HG02588 (cell line): ENCODE results near the gene TMPRSS7.
"Not testable (repeated sequence)": the region's sequence is repeated elsewhere in the genome, so short reads cannot be mapped to it uniquely, and the experiment has no call there.

Experiments
- ATAC-seq: cut with Tn5 transposase; IDR thresholded peaks from one replicate; pipeline ENCODE4 v1.9.1; 2021; ENCODE audit warnings: mild to moderate bottlenecking, moderate library complexity; ENCODE audit not compliant: unreplicated experiment

The TMPRSS7 gene

GRCh38 chr3:112053229-112053628 is 18.7 kb downstream of the TMPRSS7 start:
- ATAC-seq, result no peak

- no peak for ATAC-seq
Observed at GRCh38 chr3:112056451-112056929, 22.0 kb downstream of the TMPRSS7 start.

GRCh38 chr3:112059497-112059896 is 25.0 kb downstream of the TMPRSS7 start:
- ATAC-seq, result no peak

GRCh38 chr3:112061152-112061551 is 26.6 kb downstream of the TMPRSS7 start:
- ATAC-seq, result no peak

GRCh38 chr3:112072387-112073060 is 38.0 kb downstream of the TMPRSS7 start:
- ATAC-seq, result not testable (repeated sequence)

GRCh38 chr3:112074006-112074405 is 39.5 kb downstream of the TMPRSS7 start:
- ATAC-seq, result no peak

GRCh38 chr3:112074616-112075497 is 40.3 kb downstream of the TMPRSS7 start:
- ATAC-seq, result peak; percentile 82

- no peak for ATAC-seq
Observed at GRCh38 chr3:112078125-112079083, 43.9 kb downstream of the TMPRSS7 start.

GRCh38 chr3:112083239-112083638 is 48.7 kb downstream of the TMPRSS7 start:
- no peak for ATAC-seq

- ATAC-seq, result no peak
Observed at GRCh38 chr3:112084980-112085705, 50.6 kb downstream of the TMPRSS7 start.

- no peak for ATAC-seq
Observed at GRCh38 chr3:112085735-112086075, 51.2 kb downstream of the TMPRSS7 start.

GRCh38 chr3:112086076-112086854 is 51.7 kb downstream of the TMPRSS7 start, which contains the start of gene C3orf52:
Gene C3orf52 (plus strand): TSS chr3:112086389. CDS start chr3:112086408, 19 bp downstream.
- ATAC-seq, result peak; percentile 88

GRCh38 chr3:112086875-112087524 is 52.5 kb downstream of the TMPRSS7 start:
- no peak for ATAC-seq

- ATAC-seq, result no peak
Observed at GRCh38 chr3:112087746-112088145, 53.2 kb downstream of the TMPRSS7 start.

GRCh38 chr3:112088944-112089343 is 54.4 kb downstream of the TMPRSS7 start:
- no peak for ATAC-seq

GRCh38 chr3:112089956-112090886 is 55.7 kb downstream of the TMPRSS7 start:
- no peak for ATAC-seq

GRCh38 chr3:112090887-112091586 is 56.5 kb downstream of the TMPRSS7 start:
- ATAC-seq, result no peak
